Skin epidermis (tissue), 12 donors: ENCODE data around the gene TESK2.
"Not testable (repeated sequence)": the region's sequence is repeated elsewhere in the genome, so short reads cannot be mapped to it uniquely, and the experiment has no call there.

Source experiments
- H3K27ac ChIP-seq, 21 experiments: fragments of 200-600 bp; sonication (generic) in 11 of 21; one replicate each; pipeline ENCODE4 v1.5.0; 2020; ENCODE audit warnings: mild to moderate bottlenecking in 3 of 21, inconsistent platforms in 2 of 21, moderate library complexity in 2 of 21
- H3K4me3 ChIP-seq, 7 experiments: fragments of 200-600 bp; sonication (generic) in 2 of 7; one replicate each; pipeline ENCODE4 v1.5.0; 2020; ENCODE audit warnings: inconsistent platforms in 2 of 7, mild to moderate bottlenecking in 2 of 7, moderate library complexity in 1 of 7

The TESK2 gene

DNA sequence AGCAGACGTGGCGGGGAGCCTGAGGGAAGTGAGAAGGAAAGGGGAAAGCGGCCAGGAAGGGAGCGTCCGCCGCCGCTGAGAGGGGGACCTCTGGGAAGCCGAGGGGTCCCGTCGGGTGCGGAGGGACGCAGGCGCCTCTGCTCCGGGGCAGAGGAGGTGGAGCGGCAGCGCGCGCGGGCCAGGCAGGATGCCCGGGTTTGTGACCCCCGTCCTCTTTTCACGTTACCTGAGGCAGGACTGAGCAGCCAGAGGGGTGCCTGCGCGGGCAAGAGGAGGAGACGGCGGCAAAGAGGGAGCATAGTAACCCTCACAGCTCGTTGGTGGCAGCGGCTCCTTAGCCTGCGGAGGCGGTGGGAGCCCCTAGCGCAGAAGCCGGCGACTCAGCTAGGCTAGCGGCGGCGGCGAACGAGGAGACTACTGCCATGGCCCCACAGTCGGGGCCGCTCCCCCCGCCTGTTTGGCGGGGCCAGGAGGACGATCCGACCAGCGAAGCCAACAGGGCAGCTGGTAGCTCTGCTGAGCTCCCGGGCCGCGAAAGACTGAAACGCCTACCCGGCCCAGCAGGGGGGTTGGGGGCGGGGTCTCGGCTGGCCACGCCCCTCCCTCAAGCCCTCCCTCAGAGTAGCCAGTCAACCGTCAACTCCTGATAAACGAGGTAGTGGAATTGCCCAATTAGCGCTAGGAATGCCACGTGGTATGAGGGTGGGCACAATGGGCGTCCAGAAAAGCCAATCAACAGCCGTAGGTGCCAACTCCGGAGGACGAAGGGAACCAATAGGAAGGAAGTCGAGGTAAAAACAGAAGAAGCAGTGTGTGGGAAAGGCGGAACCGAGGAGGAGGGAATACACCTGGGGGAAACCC lies at the start of gene TESK2:
TESK2 (minus strand) TSS at position 538 of the 861 bp plus-strand sequence. CDS start 33,378 bp downstream, outside the sequence.
- H3K27ac ChIP-seq: peak within 1 kb of the TSS; percentile 22 to 88 (median 75)
- H3K4me3 ChIP-seq: peak within 1 kb of the TSS; percentile 62 to 96 (median 90)

GRCh38 chr1:45536886-45537285 lies 45.9 kb upstream of the TESK2 start:
- no peak overlapping the region for H3K4me3 ChIP-seq
- H3K27ac ChIP-seq: no peak overlapping the region

- H3K27ac ChIP-seq: no peak overlapping the region
- H3K4me3 ChIP-seq: no peak overlapping the region
These were observed 45.2 kb upstream of the TESK2 start for GRCh38 chr1:45535988-45536766.

- H3K4me3 ChIP-seq: no peak overlapping the region
- no peak overlapping the region for H3K27ac ChIP-seq
These were observed 40.9 kb upstream of the TESK2 start for GRCh38 chr1:45531873-45532272.

GRCh38 chr1:45530632-45531135 lies 39.7 kb upstream of the TESK2 start:
- H3K27ac ChIP-seq: no peak overlapping the region

DNA sequence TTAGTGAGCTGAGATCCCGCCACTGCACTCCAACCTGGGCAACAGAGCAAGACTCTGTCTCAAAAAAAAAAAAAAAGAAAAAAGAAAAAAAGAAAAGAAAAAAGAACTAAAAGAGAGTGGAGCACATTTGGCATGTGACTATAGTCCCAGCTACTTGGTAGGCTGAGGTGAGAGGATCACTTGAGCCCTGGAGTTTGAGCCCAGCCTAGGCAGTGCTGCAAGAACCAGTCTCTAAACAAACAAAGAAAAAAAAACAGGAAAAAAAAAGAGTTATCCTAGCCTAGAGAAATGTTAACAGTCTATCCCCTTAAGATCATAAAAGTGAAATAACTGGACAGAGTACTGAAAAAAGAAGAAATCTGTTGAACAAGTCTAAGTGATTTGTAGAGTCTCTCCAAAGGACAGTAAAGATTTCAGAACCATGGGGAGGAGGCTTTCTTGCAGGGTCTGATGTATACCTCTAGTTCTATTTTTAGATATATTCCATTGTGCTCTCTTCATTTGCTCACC lies 35.2 kb upstream of the TESK2 start:
- Histone ChIP-seq H3K4me3 (no peak overlapping the region), H3K27ac (no peak overlapping the region)

More at GRCh38 chr1:45530632-45531135, 39.7 kb upstream of the TESK2 start:
- no peak overlapping the region for H3K4me3 ChIP-seq

DNA sequence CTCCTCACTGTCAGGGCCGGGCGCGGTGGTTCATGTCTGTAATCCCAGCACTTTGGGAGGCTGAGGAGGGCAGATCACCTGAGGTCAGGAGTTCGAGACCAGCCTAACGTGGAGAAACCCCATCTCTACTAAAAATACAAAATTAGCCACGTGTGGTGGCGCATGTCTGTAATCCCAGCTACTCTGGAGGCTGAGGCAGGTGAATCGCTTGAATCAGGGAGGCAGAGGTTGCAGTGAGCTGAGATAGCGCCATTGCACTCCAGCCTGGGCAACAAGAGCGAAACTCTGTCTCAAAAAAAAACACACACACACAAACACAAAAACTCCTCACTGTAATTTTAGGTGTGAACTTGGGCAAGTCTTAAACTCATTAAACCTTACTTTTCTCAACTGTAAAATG lies 33.0 kb upstream of the TESK2 start:
- H3K4me3 ChIP-seq, H3K27ac ChIP-seq: not testable (repeated sequence)

GRCh38 chr1:45523516-45523915 lies 32.6 kb upstream of the TESK2 start:
- peak overlapping the region in 1 of 21 experiments; percentile 98 for H3K27ac ChIP-seq

DNA sequence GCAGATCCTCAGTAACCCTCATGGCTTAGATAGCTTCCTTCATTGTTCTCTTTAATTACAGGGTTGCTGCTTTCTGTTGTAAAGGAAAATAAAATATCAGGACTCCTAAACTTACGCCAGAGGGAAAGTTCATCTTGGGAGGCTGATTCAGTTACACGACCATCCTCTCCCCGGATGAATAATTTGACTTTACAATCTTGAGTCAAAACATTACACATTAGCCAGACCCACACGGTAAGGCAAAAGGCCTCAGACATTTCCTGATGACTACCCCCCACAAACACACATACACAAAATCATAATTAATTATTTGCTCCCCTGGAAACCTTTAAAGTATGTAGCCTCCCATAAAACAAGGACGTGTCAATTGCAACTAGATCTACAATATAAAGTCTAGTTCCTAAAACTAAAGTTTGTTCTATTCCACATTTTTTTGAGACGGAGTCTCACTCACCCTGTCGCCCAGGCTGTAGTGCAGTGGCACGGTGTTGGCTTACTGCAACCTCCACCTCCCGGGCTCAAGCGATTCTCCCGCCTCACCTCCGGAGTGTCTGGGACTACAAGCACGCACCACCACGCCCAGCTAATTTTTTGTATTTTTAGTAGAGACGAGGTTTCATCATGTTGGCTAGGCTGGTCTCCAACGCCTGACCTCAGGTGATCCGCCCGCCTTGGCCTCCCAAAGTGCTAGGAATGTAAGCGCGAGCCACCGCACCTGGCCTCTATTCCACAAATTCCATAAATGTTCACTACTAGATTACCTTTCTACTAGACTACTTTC lies 31.6 kb upstream of the TESK2 start:
- Histone ChIP-seq H3K4me3 (peak overlapping the region; percentile 68 to 98 (median 89)), H3K27ac (peak overlapping the region; percentile 61 to 99 (median 93))

More at GRCh38 chr1:45523516-45523915, 32.6 kb upstream of the TESK2 start:
- not testable (repeated sequence) for H3K4me3 ChIP-seq

DNA sequence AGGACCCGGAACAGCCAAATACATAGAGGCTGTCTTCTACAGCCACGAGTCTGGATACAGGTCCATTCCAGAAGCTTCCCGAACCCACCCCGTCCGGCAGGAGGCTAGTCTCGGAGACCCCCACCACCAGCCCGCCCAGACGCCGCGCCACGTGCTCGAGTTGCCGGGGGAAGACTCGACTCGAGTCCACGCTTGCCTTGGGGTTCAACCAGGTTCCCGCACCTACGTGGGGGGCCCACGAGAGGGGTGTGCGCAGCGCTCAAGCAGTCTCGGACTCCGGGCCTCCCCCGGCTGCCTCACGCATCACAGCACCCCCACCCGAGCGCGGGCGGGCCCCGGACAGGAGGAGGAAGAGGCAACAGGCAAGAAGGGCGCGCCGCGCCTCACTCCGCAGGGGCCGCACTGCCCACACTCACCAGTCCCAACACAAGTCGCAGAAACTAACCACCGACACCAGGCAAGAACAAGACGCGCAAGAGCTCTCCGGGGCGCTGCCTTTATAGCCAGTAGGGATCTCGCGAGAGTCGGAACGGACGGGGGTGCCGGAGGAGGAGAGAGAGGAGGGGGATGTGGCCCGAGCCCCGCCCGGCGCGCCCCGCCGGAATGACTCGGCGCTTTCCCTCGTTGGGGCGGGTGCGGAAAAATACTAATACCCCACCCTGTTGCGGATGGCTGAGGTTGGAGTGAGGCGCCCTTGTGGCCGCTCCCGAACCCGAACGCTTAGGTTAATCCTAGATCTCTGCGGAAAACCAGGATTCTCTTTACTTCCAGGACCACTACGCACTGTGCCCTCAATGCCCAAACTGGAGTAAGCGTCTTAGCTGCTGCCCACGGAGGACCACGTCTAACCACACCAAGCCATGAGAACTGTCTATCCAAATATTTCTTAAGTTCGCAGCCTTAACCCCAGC lies 30.7 kb upstream of the TESK2 start, which contains the start of gene PRDX1:
PRDX1 (minus strand) TSS at position 472 of the 911 bp plus-strand sequence. CDS start 2,841 bp downstream, outside the sequence.
- Histone ChIP-seq H3K4me3 (peak within 1 kb of the TSS; percentile 68 to 98 (median 89)), H3K27ac (peak within 1 kb of the TSS; percentile 61 to 99 (median 93))

GRCh38 chr1:45519774-45520173 lies 28.8 kb upstream of the TESK2 start:
- Histone ChIP-seq H3K27ac (peak overlapping the region in 2 of 21 experiments; percentile 93 to 95), H3K4me3 (peak overlapping the region in 3 of 7 experiments; percentile 4 to 92 (median 68))

- Histone ChIP-seq H3K4me3 (no peak overlapping the region), H3K27ac (peak overlapping the region in 1 of 21 experiments; percentile 35)
These were observed 27.9 kb upstream of the TESK2 start for GRCh38 chr1:45518910-45519309.

DNA sequence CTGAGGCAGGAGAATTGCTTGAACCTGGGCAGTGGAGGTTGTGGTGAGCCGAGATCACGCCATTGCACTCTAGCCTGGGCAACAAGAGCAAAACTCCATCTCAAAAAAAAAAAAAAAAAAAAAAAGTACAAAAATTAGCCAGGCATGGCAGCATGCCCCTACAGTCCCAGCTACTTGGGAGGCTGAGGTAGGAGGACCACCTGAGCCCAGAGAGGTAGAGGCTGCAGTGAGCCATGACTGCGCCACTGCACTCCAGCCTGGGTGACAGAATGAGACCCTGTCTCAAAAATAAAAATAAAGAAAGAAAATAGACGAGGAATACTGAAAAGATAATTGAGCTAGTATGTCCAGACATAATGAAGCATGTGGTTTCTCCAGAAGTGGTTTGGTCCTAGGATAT lies 27.4 kb upstream of the TESK2 start:
- H3K27ac ChIP-seq: not testable (repeated sequence)

GRCh38 chr1:45516465-45516864 lies 25.5 kb upstream of the TESK2 start:
- Histone ChIP-seq H3K4me3 (no peak overlapping the region), H3K27ac (peak overlapping the region in 1 of 21 experiments; percentile 12)

More for the DNA sequence above, 27.4 kb upstream of the TESK2 start:
- H3K4me3 ChIP-seq: not testable (repeated sequence)

DNA sequence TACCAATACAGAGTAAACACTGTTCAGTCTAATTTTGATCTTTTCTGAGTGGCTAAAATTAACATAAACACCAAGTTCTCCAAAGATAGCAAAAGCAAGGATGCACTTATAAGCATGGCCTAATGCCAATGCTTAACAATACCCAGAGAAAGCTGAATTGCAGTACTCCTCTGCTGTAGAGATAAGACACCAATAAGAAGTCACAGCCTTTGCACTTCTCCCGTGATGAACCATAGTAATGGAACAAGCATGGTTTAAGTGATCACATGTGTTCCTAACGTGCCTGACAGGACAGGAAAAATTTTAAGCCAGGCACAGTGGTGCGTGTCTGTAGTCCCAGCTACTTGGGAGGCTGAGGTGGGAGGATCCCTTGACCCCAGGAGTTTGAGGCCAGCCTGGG lies 25.1 kb upstream of the TESK2 start:
- no peak overlapping the region for H3K4me3 ChIP-seq
- no peak overlapping the region for H3K27ac ChIP-seq

GRCh38 chr1:45513532-45514260 lies 22.7 kb upstream of the TESK2 start:
- not testable (repeated sequence) for H3K4me3 ChIP-seq, H3K27ac ChIP-seq

GRCh38 chr1:45512641-45513054 lies 21.7 kb upstream of the TESK2 start:
- no peak overlapping the region for H3K4me3 ChIP-seq
- no peak overlapping the region for H3K27ac ChIP-seq
